Limb (tissue), 2 donors: Measurements from ENCODE around the gene TRIM47.

Experiments
- DNase-seq, 2 donors: peaks; one replicate each; pipeline ENCODE4 v3.0.0-alpha.2; 2016; ENCODE audit errors: extremely low spot score in 2 of 2

TRIM47 gene

DNA sequence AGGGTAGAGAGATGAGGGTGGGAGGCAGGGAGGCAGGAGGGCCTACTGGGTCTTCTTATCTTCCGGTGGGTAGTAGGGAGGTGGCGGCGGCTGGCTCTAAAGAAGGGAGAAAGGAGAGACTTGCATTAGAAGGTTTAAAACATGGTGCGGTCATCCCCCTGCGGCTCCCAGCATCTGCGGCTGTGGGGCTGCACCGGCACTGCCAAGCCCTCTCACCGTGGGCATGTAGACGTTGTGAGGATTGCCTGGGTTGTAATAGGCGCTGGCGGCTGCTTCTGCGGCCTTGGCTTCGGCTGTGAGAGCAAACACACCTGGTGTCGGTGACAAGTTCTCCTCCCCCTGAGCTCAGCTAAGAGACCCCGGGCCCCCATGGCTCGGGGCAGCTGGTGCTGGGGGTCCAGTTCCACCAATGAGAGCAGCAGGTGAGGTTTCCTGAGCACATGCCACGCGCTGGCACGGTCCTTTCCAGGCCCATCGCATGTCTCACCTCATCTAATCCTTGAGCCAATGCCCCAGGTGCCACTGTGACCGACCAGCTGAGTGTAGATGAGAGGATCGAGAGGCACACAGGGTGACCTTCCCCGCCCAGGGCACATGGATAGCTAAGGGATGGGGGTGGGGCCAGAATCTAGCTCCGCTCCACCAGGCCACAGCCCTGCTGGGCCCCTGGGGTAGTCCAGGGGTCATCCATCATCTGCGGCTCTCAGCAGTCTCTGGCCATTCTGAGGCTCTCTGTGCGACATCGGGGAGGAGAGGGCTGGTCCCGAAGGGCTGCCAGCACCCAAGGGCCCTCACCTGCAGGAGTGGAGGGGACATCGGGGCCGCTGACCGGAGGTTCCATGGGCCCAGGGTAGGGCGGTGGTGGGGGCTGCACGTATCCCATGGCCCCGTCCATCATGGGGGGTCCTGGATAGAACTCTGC, 31.4 kb downstream of the TRIM47 start:
- no peak for DNase-seq

DNA sequence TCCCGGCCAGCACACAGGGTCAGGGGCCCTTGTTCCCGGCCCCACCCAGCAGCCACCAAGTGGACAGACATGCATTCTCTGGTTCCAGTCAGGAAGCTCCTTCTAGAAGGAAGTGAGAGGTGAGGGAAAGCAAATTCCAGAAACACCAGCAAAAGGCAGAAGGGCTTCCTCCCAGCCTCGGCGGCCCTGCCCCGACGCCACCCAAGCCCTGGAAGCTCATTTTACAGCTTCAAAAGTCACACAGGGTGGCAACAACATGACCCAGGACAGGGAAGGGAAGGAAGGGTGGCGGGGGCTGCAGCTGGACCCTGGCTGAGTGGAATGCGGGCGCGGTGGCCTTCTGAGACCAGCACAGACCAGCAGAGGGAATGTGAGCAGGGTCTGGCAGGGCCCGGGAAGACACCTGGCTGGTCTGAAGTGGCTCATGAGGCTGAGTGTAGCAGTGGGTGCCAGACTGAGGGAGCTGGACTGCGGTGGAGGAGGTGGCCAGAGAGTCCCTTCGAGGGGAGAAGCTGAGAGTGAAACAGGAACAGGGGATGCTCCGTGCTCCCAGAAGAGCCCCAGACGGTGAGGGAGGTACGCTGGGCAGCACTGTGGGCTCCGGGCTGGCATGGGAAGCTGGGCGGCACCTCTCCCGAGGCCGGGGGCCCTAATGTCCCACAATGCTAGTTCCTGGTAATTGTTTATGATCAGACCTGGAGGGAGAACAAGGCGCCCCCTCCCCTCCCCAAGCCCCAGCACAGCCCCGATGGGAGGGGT, 32.3 kb downstream of the TRIM47 start:
- no peak for DNase-seq

DNA sequence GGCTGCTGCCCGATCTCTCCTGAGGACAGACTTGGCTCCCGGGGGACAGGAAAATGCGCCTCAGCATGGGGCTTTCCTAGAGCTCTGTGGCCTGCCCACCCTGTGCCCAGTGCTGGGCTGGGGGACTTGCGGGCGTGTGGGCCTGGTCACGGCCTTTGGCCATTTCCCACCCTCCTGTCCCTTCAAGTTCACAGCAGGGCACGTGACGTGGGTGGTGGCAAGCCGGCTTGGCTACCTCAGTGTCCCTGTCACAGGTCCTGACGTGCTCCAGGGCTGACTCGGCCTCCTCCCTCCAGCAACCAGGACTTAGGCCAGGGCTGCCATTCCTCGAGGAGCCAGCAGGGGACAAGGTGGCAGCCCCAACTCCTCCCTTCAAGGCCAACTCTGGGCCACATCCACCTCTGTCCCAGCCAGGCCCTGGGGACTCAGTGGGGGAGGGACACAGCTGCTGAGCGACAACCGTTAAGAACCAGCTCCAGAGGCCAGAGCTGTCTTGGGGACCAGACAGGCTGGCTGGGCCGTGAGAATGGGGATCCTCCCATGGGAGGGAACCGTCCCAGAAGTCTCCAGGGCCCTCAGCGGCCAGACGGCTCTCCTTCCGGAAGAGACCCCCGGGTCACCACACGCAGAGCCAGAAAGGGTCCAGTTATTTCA, 33.2 kb downstream of the TRIM47 start:
- DNase-seq = no peak

DNA sequence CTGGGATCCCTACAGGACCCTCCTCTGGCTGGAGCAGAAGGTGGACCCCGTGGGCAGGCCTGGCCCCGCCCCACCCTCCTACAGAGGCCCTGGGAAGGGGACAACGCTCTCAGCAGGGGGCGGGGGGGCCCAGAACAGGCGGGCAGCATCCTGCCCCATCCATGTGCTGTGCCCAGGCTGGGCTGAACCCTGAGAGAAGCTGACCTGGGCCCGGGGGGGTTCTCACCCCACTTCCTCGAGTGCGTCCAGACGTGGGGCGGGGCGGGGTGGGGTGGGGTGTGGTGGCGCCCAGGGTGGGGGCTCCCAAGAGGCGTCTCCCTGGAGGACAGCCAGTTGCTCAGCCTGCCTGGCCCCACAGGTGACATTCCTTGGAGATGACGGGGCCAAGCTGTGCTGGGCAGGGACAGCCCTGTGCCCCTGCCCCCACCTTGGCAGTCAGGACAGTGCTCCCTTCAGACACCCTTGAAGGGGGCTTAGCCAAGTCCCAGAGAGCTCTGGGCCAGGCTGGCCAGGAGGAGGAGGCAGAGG, 33.8 kb downstream of the TRIM47 start:
- no peak for DNase-seq

DNA sequence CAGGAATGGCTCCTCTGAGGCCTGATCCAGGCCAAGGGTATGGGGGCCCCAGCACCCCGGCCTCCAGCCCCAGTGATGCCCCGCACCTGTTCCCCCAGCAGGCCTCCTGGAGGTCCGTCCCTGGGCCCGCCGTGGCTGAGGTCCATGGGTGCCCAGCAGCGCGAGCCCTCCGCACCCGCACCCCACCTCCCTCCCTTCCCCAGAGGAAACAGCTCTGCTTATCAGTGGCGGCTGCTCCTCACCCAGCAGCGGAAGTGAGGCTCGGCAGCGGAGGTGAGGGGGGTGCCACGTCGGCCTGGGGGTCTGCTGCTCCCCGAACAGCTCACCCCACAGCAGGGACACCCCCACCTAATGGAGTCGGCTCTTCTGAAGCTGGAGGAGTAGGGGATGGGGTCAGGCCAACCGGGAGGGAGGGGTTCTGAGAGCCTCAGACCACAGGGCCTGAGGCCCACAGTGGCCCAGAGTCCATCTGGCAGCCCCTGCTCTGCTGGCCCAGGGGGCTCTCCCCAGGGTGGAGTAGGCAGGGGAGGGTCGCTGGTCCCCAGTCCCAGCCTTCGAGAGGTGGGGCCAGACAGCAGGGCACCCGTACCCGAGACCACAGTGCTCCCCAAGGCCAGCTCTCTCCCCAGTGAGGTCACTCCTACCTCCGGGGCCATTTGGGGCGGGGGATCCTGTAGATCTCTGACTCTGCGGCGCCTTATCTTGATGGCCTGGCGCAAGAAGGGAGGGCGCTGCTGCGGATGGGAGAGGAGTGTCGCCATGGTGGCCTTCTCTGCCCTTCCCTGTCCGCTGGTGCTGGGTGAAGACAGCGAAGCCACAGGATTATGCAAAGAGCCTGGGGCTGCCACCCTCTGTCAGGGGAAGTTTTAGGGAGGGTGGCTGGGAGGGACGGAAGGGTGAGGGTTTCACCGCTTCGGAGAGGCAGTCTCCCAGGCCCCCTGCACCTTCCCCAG, 34.5 kb downstream of the TRIM47 start, which contains the start of gene UNC13D:
TSS of gene UNC13D (minus strand) at position 828 of the 953 bp plus-strand sequence. CDS start at position 761, 67 bp downstream.
- no peak for DNase-seq

DNA sequence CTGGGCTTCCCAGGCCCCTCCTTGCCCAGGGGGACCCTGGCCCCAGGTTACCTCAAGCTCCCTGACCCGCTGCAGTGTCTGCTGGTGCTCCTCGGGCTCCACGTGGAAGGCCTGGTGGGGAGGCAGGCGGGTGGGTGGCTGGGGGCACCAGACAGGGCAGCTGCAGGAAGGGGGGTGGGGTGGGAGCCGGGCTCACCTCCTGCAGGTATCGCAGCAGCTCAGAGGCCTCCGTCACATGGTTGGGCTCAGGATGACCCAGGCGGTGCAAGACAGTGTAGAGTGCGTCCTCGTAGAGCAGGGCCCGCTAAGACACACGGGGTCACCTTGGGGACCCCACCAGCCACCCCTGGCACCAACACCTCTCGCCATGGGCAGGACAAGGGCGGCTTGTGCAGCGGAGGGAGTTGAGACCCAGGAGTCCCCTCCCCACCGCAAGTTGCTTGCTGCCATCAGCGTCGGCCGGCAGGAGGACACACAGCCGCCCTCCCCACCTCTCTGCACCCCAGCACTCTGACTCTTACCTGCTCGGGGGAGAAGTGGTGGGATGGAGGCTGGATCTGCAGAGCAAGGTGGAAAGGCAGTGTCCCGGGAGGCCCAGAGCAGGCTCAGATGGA, 35.3 kb downstream of the TRIM47 start:
- DNase-seq = no peak

DNA sequence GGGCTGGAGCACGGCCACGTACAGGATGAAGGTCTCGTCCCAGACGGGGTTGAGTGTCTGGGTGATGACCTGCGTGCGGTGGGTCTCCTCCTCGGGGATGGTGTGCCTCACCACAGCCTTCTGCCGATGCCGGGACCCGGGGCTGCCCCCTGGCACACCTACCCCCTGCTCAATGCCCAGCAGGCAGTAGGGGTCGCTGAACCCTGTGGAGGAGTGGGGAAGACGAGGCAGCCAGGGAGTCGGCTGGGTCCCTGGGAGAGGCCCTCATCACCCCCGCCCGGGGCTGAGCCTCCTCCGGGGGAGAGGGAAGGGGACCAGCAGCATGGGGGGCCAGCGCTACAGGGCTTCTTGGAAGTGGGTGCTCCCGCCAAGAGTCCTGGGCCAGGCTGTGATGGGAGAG, 36.0 kb downstream of the TRIM47 start:
- DNase-seq = no peak

DNA sequence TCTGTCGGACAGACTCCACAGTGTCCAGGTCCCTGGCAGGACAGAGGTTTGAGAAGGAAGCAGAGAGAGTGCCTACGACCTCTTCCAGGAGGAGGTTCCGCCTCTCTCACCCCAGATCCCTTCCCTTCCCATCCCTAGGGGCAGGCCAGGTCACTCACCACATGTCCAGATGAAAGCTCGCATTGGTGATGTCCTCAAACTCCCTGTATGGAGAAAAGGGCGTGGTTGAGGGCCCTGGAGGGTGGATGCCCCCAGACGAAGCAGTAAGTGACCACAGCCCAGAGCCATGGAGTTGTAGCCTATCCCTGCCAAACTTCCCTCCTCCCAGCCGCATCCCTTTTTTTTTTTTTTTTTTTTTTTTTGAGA, 37.6 kb downstream of the TRIM47 start:
- DNase-seq = no peak

DNA sequence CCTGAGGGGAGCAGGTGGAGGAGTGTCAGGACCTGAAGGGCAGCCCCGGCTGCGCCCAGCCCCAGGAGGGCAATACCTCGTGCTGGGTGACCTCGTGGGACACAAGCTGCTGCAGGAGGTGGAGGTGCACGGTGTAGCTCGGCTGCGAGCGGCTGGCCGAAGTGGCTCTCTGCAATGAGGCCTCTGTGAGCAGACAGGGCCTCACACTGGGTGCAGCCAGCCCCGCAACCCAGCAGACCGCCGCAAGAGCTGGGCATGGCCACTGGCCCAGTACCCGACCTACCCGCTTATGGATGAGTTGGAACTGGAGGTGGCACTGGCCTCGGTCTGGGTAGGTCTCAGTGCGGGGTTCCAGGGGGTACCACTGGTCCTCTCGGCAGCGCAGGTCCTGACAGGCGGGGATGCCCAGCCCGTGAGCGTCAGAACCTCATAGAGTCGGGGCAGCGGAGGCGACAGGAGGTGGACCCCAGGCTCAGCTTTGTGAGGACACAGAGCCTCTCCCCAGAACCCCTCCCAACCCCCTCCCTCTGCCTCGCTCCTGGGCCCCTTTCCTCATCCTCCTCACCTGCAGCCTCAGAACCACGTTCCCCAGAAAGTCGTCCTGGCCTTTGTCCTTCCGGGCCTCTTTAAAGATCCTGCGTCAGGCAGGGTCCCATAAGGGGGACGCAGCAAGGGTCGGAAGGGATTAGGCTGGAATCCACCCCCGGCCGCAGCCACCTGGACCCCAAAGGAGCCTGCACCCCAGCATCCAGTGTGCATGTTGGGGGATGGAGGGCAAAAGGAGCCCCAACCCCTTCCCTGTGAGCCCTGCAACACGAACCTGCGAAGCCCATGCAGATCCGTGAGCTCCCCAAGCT, 38.2 kb downstream of the TRIM47 start:
- no peak for DNase-seq

DNA sequence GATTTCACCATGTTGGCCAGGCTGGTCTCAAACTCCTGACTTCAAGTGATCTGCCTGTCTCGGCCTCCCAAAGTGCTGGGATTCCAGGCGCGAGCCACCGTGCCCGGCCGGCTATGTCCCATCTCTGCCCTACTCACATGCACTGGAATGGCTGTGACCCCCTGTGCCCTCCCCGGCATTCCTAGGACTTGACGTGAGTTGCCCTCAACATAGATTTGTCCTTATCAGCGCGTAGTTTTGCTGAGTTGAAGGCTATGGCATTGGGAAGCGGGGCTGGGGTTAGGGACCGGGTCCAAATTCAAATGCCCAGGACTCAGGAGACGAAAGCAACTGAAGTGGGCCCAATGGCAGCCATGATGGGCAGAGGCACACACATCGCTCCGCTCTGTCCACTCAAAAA, 40.0 kb downstream of the TRIM47 start:
- no peak for DNase-seq

DNA sequence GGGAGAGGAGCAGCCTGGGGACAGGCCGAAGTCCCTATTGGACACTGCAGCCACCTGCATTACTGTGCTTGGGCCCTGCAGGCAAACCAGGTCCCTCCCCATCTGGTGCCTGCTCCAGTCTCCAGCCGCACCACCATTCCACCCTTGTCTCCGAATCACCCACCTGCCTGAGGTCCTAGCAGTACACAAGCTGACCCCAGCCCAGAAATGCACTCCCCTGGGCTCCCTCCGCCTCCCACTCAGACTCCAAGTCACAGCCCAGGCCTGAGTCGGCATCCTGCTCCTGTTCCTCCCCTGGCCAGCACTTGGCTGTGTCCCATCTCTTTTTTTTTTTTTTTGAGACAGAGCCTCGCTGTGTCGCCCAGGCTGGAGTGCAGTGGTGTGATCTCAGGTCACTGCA, 40.5 kb downstream of the TRIM47 start:
- no peak for DNase-seq

DNA sequence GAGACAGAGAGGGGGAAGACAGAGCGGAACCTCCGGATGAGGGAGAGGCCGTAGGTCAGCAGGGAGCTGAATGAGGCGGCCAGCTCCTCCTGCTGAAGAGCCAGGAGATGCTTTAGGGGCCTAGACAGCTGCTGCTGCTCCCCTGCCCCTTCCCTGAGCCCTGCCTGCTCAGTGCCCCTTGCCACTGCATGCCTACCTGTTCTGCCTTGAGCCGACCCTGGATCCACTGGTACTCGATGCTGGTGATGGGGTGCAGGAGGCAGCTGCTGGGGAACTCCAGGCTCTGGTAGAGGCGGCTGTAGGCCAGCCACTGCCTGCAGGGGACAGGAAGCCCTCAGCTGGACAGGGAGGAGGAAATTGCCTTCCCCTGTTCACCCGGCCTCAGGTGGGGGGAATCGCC, 41.8 kb downstream of the TRIM47 start:
- no peak for DNase-seq

DNA sequence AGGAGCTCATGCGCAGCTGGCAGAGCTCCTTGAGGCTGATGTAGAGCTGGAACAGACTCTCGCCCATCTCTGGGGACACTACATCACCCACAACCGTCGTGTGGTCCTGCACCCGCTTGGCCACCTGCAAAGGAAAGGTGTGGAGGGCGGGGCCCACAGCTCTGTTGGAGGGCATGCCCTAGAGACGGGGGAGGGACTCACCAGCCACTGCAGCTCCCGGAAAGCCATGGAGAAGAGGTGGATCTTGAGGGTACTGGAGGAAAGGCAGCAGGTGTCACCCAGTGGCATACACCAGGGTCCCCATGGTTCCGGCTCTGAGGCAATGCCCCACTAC, 42.8 kb downstream of the TRIM47 start:
- DNase-seq = no peak

DNA sequence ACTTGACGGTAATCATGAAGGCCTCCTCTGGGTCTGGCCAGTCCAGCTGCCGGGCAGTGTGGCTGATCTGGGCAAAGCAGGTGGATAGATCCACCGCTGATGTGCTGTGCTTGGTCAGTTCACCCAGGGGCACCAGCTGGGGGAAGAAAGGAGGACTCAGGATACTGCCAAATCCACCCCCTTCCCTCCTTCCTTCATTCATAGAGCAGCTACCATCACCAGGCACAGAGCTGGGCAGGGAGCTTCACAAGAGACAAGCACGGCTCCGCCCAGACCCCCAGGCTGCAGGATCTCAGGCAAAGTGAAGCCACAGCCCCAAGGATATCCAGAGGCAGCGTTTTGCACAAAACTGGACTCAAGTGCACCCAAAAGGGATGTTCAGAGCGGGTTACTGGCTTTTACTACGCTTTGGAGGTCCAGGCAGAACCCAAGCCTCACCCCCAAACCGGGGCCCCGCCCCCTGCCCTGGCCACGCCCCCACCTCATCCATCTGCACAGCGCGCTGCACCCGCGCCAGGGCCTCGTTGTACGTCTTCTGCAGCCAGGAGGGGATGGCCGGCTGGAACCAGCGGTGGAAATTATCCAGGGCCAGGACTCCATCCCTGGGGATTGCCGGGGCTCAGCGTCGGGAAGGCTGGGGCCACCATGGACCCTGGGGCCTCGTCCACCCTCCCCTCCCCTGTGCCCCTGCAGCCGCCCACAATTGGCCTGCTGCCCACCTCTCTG, 43.3 kb downstream of the TRIM47 start:
- DNase-seq = peak in 1 of 2 donors; percentile 74

DNA sequence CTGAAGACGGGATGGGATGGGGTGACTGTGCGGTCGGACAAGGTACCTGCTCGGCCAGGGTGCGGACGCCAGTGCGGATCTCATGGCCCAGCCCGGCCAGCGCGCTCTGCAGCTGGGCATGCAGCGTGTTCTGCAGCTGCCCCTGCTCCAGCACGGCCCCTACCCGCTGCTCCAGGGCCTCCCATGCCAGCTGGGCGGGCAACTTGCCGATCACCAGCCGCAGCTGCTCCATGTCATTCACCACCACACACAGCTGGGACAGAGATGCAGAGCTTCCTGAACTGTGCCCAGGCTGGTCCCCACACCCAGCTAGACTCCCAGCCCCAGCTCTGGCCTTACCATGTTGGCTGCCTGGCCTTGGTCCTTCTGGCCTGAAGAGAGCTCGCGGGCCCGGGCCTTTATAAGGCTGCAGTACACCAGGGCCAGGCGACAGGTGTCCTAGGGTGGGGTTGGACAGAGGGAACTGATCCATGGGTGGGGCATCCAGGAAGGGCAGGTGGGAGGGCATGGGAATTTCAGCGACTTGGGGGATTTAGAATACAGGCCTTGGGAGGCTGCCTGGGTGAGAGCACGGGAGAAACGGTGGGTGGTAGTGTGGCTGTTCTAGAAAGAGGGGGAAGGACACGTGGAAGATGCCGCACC, 44.0 kb downstream of the TRIM47 start:
- DNase-seq = peak in 1 of 2 donors; percentile 73

DNA sequence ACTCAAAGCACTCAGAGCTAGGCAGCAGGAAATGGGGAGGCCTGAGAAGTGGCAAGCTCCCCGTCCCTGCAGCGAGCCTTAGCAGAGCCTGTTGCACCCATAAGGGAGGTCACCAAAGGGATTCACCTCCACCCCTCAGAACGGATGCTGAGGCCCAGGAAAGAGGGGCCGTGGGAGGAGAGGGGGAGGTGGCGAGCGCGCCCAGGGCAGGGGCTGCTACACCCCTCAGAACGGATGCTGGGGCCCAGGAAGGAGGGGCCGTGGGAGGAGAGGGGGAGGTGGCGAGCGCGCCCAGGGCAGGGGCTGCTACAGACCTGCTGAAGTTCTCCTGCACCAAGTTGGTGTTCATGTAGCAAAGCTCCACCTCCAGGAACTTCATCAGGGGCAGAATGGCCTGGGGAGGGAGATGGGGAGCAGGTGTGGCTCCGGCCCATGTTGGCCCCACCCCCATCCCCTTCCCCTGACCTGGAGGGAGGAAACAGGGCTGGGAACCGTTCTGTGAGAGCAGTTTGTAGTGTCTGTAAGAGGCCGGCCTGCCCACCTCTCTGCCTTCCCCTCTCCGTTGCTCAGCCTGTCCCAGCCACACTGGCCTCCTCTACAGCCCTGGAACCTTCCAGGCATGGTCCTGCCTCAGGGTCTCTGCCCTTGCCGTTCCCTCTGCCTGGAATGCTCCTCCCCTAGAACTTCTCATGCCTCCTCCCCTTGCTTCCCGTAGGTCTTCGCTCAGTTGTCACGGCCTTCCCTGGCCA, 45.6 kb downstream of the TRIM47 start:
- no peak for DNase-seq

DNA sequence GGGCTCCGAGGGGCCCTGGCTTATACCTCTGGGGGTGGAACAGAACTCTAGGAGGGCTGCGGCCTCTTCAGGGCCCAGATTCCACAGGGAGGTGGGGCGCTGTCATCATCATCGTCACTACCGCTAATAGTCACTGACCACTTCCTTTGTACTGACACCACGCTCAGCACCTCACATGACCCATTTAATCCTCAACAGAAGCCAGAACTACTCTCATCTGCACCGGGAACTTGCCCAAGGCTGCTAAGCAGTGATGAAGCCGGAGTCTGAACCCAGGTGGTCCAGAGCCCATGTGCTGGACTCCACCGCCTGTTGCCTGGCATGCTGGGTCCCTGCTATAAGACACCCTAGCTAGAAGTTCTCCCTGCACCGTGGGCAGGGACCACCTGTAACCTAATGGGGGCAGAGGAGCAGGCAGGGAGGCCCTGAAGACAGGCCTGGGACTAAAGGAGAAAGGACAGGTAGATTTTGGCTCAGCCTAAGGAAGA, 46.2 kb downstream of the TRIM47 start:
- no peak for DNase-seq
